HCT116 (cell line): ENCODE data around the gene GAB4.

ENCODE experiments used
- CEBPB ChIP-seq: IDR thresholded peaks from 2 replicates; pipeline ENCODE4 v1.6.1; 2012; ENCODE audit warnings: low read depth
- EZH2phosphoT487 ChIP-seq: fragments of 200-600 bp; IDR thresholded peaks from 2 replicates; pipeline ENCODE4 v1.6.1; 2018; ENCODE audit warnings: antibody characterized with exemption, borderline replicate concordance
- POLR2A ChIP-seq: IDR thresholded peaks from 2 replicates; pipeline ENCODE4 v1.7.0; 2011; ENCODE audit warnings: borderline replicate concordance; ENCODE audit not compliant: insufficient read depth, insufficient read length; ENCODE audit errors: extremely low read depth
- POLR2AphosphoS5 ChIP-seq: IDR thresholded peaks from 2 replicates; pipeline ENCODE4 v1.6.1; 2011; ENCODE audit warnings: mild to moderate bottlenecking, low read depth, low read length, moderate library complexity
- RAD21 ChIP-seq: IDR thresholded peaks from 2 replicates; pipeline ENCODE4 v1.6.1; 2012; ENCODE audit warnings: low read depth, mild to moderate bottlenecking
- TF ChIP-seq, protein P1 (sequence below), 3 experiments: fragments of 200-600 bp in 1 of 3; sonication (generic) in 1 of 3; IDR thresholded peaks in 2 of 3; conservative IDR thresholded peaks in 1 of 3; 2 replicates each; pipeline ENCODE4 v1.5.1; 2012 to 2017; ENCODE audit warnings: low read depth in 2 of 3, low read length in 2 of 3, antibody characterized with exemption in 1 of 3, borderline replicate concordance in 1 of 3, control low read depth in 1 of 3, mild to moderate bottlenecking in 1 of 3, mixed read lengths in 1 of 3, mixed run types in 1 of 3, moderate library complexity in 1 of 3; ENCODE audit not compliant: insufficient read depth in 1 of 3

DNA sequence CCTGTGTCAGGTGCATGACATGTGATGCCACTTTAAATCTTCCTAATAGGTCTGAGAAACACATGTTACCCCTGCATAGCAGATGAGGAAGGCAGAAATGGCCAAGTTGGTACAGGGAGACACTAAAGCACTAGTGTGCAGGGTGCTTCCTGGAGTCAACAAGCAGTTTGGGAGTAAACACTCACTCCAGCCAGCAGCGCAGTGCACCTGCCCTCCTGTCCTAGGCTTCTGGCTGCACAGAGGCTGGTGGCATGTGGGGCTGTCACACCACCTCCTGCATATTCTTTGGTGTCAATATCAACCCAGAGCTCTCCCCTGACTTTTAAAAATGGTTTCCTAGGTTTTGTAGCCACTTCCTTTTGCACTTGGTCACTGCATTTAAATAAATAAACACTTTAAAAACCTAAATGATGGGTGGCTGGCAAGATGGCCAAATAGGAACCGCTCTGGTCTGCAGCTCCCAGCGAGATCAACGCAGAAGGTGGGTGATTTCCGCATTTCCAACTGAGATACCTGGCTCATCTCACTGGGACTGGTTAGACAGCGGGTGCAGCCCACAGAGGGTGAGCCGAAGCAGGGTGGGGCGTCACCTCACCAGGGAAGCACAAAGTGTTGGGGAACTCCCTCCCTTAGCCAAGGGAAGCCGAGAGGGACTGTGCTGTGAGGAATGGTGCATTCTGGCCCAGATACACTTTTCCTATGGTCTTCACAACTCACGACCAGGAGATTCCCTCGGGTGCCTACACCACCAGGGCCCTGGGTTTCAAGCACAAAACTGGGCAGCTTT lies 33.5 kb downstream of the GAB4 start:
- TF ChIP-seq, protein P1, sequence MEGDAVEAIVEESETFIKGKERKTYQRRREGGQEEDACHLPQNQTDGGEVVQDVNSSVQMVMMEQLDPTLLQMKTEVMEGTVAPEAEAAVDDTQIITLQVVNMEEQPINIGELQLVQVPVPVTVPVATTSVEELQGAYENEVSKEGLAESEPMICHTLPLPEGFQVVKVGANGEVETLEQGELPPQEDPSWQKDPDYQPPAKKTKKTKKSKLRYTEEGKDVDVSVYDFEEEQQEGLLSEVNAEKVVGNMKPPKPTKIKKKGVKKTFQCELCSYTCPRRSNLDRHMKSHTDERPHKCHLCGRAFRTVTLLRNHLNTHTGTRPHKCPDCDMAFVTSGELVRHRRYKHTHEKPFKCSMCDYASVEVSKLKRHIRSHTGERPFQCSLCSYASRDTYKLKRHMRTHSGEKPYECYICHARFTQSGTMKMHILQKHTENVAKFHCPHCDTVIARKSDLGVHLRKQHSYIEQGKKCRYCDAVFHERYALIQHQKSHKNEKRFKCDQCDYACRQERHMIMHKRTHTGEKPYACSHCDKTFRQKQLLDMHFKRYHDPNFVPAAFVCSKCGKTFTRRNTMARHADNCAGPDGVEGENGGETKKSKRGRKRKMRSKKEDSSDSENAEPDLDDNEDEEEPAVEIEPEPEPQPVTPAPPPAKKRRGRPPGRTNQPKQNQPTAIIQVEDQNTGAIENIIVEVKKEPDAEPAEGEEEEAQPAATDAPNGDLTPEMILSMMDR (IDR thresholded peaks at IDR 0.05 in 2 of 3, conservative IDR thresholded peaks at IDR 0.05 in 1 of 3; ENCODE audit: borderline replicate concordance in 1 of 3, insufficient read depth in 1 of 3, low read depth in 2 of 3, low read length in 2 of 3): no peak
- TF ChIP-seq CEBPB (no peak), RAD21 (no peak), EZH2phosphoT487 (no peak), POLR2A (no peak), POLR2AphosphoS5 (no peak)
